K562 (cell line): Measurements from ENCODE around the gene REC8. TPM values are rescaled to one million over a fixed set of nuclear protein-coding genes. Genes with fewer than 3 reads are reported as not detected.

ENCODE experiments used
- ATF7 ChIP-seq: fragments of 450-650 bp; IDR thresholded peaks from 2 replicates; pipeline ENCODE4 v1.7.1; 2014; ENCODE audit warnings: mild to moderate bottlenecking, moderate library complexity
- CBX3 ChIP-seq, 2 experiments: IDR thresholded peaks; 1 replicate in 1 of 2; 2 replicates in 1 of 2; pipeline ENCODE4 v1.6.1; 2012; ENCODE audit warnings: inconsistent platforms in 2 of 2, low read length in 2 of 2, borderline replicate concordance in 1 of 2, control low read depth in 1 of 2
- COPS2 ChIP-seq: fragments of 450-650 bp; conservative IDR thresholded peaks from 2 replicates; pipeline ENCODE4 v1.6.1; 2016; ENCODE audit warnings: mild to moderate bottlenecking, moderate library complexity
- DPF2 ChIP-seq: fragments of 450-650 bp; IDR thresholded peaks from 2 replicates; pipeline ENCODE4 v1.6.1; 2016
- FOXK1 ChIP-seq: sonication (generic); formaldehyde crosslinking; IDR thresholded peaks from 2 replicates; pipeline ENCODE4 v1.8.0; 2022; ENCODE audit warnings: missing genetic modification reagents, mild to moderate bottlenecking, borderline replicate concordance
- IRF2 ChIP-seq: sonication (generic); formaldehyde crosslinking; IDR thresholded peaks from 2 replicates; pipeline ENCODE4 v1.8.1; 2022; ENCODE audit warnings: mild to moderate bottlenecking, missing genetic modification reagents
- KDM2B ChIP-seq: fragments of 250-450 bp; sonication (Bioruptor Pico); IDR thresholded peaks from 2 replicates; pipeline ENCODE4 v1.8.0; 2021; ENCODE audit warnings: mild to moderate bottlenecking, moderate library complexity
- MYBL2 ChIP-seq, 2 experiments: fragments of 450-650 bp in 1 of 2; sonication (generic) in 1 of 2; formaldehyde crosslinking in 1 of 2; IDR thresholded peaks; 2 replicates each; pipeline versions ENCODE4 v1.6.1 to v1.8.1; 2017 to 2022; ENCODE audit warnings: borderline replicate concordance in 1 of 2, inconsistent platforms in 1 of 2, low read depth in 1 of 2, mild to moderate bottlenecking in 1 of 2, missing genetic modification reagents in 1 of 2, moderate library complexity in 1 of 2
- NEUROD1 ChIP-seq: fragments of 150-350 bp; IDR thresholded peaks from 2 replicates; pipeline ENCODE4 v1.6.1; 2014; ENCODE audit warnings: borderline replicate concordance, low read length, low read depth; ENCODE audit not compliant: partially characterized antibody
- NFXL1 ChIP-seq: fragments of 450-650 bp; formaldehyde crosslinking; IDR thresholded peaks from 2 replicates; pipeline ENCODE4 v1.4.0; 2021; ENCODE audit warnings: mild to moderate bottlenecking
- SMAD1 ChIP-seq: fragments of 150-350 bp; IDR thresholded peaks from 2 replicates; pipeline ENCODE4 v1.6.1; 2014; ENCODE audit warnings: low read length, low read depth; ENCODE audit not compliant: partially characterized antibody
- SMAD4 ChIP-seq: fragments of 250-450 bp; sonication (Bioruptor Pico); conservative IDR thresholded peaks from 2 replicates; pipeline ENCODE4 v1.8.0; 2021; ENCODE audit warnings: inconsistent platforms, mild to moderate bottlenecking, moderate library complexity
- SUPT5H ChIP-seq: fragments of 450-650 bp; IDR thresholded peaks from 2 replicates; pipeline ENCODE4 v1.6.1; 2016
- YY1 ChIP-seq, 3 experiments: IDR thresholded peaks; 2 replicates each; pipeline ENCODE4 v1.6.1; 2011; ENCODE audit warnings: low read length in 2 of 3, mild to moderate bottlenecking in 2 of 3, moderate library complexity in 2 of 3, borderline replicate concordance in 1 of 3, control low read depth in 1 of 3, low read depth in 1 of 3; ENCODE audit not compliant: insufficient read depth in 3 of 3, insufficient replicate concordance in 2 of 3, control insufficient read depth in 1 of 3, insufficient read length in 1 of 3; ENCODE audit errors: extremely low read depth in 1 of 3
- ZKSCAN8 ChIP-seq: fragments of 200-800 bp; sonication (Bioruptor generic); IDR thresholded peaks from 2 replicates; pipeline ENCODE4 v1.6.1; 2016; ENCODE audit warnings: missing genetic modification characterization, missing compliant biosample characterization
- ZNF143 ChIP-seq: sonication (generic); formaldehyde crosslinking; IDR thresholded peaks from 2 replicates; pipeline ENCODE4 v1.9.0; 2022; ENCODE audit warnings: mild to moderate bottlenecking, missing genetic modification reagents
- ZNF324 ChIP-seq: fragments of 250-450 bp; sonication (Bioruptor Pico); IDR thresholded peaks from 2 replicates; pipeline ENCODE4 v1.4.0; 2020; ENCODE audit warnings: mild to moderate bottlenecking
- ZNF408 ChIP-seq: fragments of 250-450 bp; sonication (Bioruptor Pico); IDR thresholded peaks from 2 replicates; pipeline ENCODE4 v1.4.0; 2020; ENCODE audit warnings: low read depth, mild to moderate bottlenecking, moderate library complexity
- ZNF436 ChIP-seq: fragments of 250-450, 450-650 bp; sonication (Bioruptor Pico); formaldehyde crosslinking; IDR thresholded peaks from 2 replicates; pipeline ENCODE4 v1.7.0; 2020; ENCODE audit warnings: mild to moderate bottlenecking
- ZNF79 ChIP-seq: fragments of 250-450 bp; sonication (Bioruptor Pico); IDR thresholded peaks from 2 replicates; pipeline ENCODE4 v1.4.0; 2020; ENCODE audit warnings: low read depth, mild to moderate bottlenecking, moderate library complexity
- ZSCAN29 ChIP-seq: fragments of 450-650 bp; IDR thresholded peaks from 2 replicates; pipeline ENCODE4 v1.6.1; 2017
- polyA plus RNA-seq, 8 experiments: library from polyadenylated mRNA; depleted of rRNA in 4 of 8; stranded (reverse) in 5 of 8; unstranded in 3 of 8; fragments of >200 nt; fragmentation: Nextera tagmentation in 2 of 8; fragmentation: Illumina TruSeq in 1 of 8; extraction: Ambion mirVana in 2 of 8; extraction: Trizol in 1 of 8; gene quantifications; 2 replicates each; pipeline versions ENCODE4 v1.2.1 to v1.2.3, GENCODE V29; 2011 to 2014; ENCODE audit warnings: inconsistent platforms in 1 of 8, missing spikeins in 1 of 8
- total RNA-seq, 7 experiments: library from RNA; depleted of rRNA in 6 of 7; stranded (reverse); fragments of >200 nt in 6 of 7; fragmentation: Illumina TruSeq in 2 of 7; extraction: Trizol in 2 of 7; gene quantifications; 2 replicates each; pipeline versions ENCODE4 v1.2.1 to v1.2.3, GENCODE V29; 2011 to 2021; ENCODE audit warnings: low replicate concordance in 1 of 7
- TF ChIP-seq, protein P1 (sequence below): fragments of 200-800 bp; sonication (Bioruptor generic); IDR thresholded peaks from 2 replicates; pipeline ENCODE4 v1.6.1; 2017; ENCODE audit warnings: missing genetic modification characterization, missing compliant biosample characterization
- TF ChIP-seq, protein P2 (sequence below): fragments of 250-450 bp; sonication (Bioruptor Pico); IDR thresholded peaks from 2 replicates; pipeline ENCODE4 v1.6.1; 2021; ENCODE audit warnings: mild to moderate bottlenecking
- TF ChIP-seq, protein P3 (sequence below): sonication (generic); IDR thresholded peaks from 2 replicates; pipeline ENCODE4 v1.6.1; 2016

The REC8 gene
- total and polyA plus RNA-seq, 9 of the 15 experiments (the other 6 are each of a cell fraction or from before 2014, with no cell fraction given) = 0.11 to 2.5 (median 0.85) TPM

- no peak for TF ChIP-seq COPS2
- no peak for TF ChIP-seq SMAD1
- TF ChIP-seq ZKSCAN8 (CRISPR knock-in tag) = no peak
- no peak for TF ChIP-seq ZNF79 (CRISPR knock-in tag)
- TF ChIP-seq KDM2B (CRISPR knock-in tag) = no peak
- TF ChIP-seq, protein P1, sequence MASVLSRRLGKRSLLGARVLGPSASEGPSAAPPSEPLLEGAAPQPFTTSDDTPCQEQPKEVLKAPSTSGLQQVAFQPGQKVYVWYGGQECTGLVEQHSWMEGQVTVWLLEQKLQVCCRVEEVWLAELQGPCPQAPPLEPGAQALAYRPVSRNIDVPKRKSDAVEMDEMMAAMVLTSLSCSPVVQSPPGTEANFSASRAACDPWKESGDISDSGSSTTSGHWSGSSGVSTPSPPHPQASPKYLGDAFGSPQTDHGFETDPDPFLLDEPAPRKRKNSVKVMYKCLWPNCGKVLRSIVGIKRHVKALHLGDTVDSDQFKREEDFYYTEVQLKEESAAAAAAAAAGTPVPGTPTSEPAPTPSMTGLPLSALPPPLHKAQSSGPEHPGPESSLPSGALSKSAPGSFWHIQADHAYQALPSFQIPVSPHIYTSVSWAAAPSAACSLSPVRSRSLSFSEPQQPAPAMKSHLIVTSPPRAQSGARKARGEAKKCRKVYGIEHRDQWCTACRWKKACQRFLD (CRISPR knock-in tag) = no peak
- no peak for TF ChIP-seq CBX3 (IDR thresholded peaks at IDR 0.05; ENCODE audit: borderline replicate concordance in 1 of 2, low read length in 2 of 2)
- peak; percentile 96 for TF ChIP-seq IRF2
- no peak for TF ChIP-seq NFXL1 (CRISPR knock-in tag)
- TF ChIP-seq ZNF143 (CRISPR knock-in tag) = no peak
- TF ChIP-seq DPF2 = no peak
- TF ChIP-seq SUPT5H = peak; percentile 60
- TF ChIP-seq, protein P2, sequence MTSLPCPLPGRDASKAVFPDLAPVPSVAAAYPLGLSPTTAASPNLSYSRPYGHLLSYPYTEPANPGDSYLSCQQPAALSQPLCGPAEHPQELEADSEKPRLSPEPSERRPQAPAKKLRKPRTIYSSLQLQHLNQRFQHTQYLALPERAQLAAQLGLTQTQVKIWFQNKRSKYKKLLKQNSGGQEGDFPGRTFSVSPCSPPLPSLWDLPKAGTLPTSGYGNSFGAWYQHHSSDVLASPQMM (CRISPR knock-in tag) = no peak
- peak; percentile 27; the same call in 1 of the 2 replicates for TF ChIP-seq ATF7
- no peak for TF ChIP-seq SMAD4 (CRISPR knock-in tag)
- TF ChIP-seq NEUROD1 = no peak
- peak in 1 of 3 experiments; percentile 21 for TF ChIP-seq YY1 (IDR thresholded peaks at IDR 0.05; ENCODE audit: borderline replicate concordance in 1 of 3, control insufficient read depth in 1 of 3, extremely low read depth in 1 of 3, insufficient read depth in 3 of 3, insufficient read length in 1 of 3, insufficient replicate concordance in 2 of 3, low read depth in 1 of 3, low read length in 2 of 3)
- no peak for TF ChIP-seq ZNF436 (CRISPR knock-in tag)
- TF ChIP-seq ZSCAN29 = no peak
- no peak for TF ChIP-seq ZNF408
- TF ChIP-seq ZNF324 = no peak
- no peak for TF ChIP-seq FOXK1 (CRISPR knock-in tag)
- TF ChIP-seq, protein P3, sequence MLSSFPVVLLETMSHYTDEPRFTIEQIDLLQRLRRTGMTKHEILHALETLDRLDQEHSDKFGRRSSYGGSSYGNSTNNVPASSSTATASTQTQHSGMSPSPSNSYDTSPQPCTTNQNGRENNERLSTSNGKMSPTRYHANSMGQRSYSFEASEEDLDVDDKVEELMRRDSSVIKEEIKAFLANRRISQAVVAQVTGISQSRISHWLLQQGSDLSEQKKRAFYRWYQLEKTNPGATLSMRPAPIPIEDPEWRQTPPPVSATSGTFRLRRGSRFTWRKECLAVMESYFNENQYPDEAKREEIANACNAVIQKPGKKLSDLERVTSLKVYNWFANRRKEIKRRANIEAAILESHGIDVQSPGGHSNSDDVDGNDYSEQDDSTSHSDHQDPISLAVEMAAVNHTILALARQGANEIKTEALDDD = no peak
- TF ChIP-seq MYBL2 (IDR thresholded peaks at IDR 0.05; ENCODE audit: low read depth) = no peak
- no peak for TF ChIP-seq MYBL2 (CRISPR knock-in tag; IDR thresholded peaks at IDR 0.05; ENCODE audit: borderline replicate concordance)
Observed at GRCh38 chr14:24135834-24136683, 35.8 kb upstream of the REC8 start, which contains the start of gene PSME1 (continued).
